H54 (cell line): ENCODE data around the gene IRF2.

Experiments
- DNase-seq: peaks from one replicate; pipeline ENCODE4 v3.0.0; 2011; ENCODE audit warnings: low spot score, mixed read lengths; ENCODE audit not compliant: insufficient read length
- FAIRE-seq: peaks from 3 replicates; lab custom pipeline; 2011; peaks lifted over from hg19 to GRCh38; lab: Jason Lieb, UNC
- POLR2A ChIP-seq: IDR thresholded peaks from 2 replicates; pipeline ENCODE4 v1.6.1; 2011; ENCODE audit warnings: low read depth, mild to moderate bottlenecking, low read length

IRF2 gene

DNA sequence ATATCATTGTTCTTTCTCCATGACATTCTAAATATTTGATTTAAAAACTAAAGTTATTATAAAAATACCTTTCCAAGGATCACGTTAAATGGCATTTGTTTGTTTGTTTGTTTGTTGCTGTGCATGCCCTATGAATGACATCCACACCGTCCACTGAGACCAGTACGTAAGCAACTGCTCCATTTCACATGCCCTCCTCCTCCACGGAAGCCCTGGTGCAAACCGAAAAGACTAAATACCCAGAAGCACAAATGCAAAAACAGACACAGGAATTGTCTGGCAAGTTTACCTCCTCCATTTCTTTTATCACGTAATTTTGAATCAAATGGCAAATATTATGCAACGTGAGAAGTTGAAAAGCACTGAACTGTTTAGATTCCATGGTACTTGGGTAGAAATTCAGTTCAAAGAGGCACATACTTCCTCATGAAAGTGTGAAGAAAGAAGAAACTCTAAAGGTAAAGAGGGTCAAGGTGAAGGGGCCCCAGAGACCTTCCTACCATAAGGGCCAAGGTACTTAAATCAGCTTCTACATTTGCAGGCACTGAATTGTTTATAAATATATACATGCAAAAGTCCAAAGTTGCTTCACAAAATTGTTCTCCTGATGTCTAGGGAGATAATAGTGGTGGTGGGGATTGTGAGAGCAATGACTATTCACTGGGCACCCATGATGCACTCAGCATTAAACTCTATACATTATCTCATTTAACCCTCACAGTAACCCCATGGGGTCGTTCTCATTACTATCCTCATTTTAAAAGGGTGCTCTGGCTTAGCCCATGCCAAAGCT, 23.4 kb downstream of the IRF2 start:
- no peak for TF ChIP-seq POLR2A
- FAIRE-seq (no peak), DNase-seq (no peak)

- FAIRE-seq (no peak), DNase-seq (no peak)
- TF ChIP-seq POLR2A = no peak
Measured at GRCh38 chr4:184450045-184450444, 24.3 kb downstream of the IRF2 start.

DNA sequence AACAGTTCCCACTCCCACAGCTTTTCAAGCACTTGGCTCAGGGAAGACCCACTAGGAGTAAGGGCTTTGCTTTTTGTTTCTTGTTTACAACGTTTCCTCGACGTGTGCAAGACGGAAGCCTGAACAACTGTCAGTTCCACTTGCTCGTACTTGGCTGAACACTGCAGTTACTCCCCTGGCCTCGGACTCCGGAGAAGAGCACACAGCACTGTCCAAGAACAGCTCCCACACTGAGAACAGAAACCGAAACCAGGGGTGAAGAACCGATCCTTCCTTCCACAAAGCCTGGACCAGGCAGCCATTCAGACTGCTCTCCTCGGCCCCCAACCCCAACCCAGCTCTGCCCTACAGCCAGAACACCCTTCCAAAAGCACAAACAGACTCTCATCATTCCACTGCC, 25.5 kb downstream of the IRF2 start:
- TF ChIP-seq POLR2A = no peak
- DNase-seq = peak; percentile 37
- no peak for FAIRE-seq

- FAIRE-seq (no peak), DNase-seq (no peak)
- no peak for TF ChIP-seq POLR2A
Measured at GRCh38 chr4:184448141-184448540, 26.2 kb downstream of the IRF2 start.

GRCh38 chr4:184447664-184448063, 26.7 kb downstream of the IRF2 start:
- FAIRE-seq (no peak), DNase-seq (no peak)
- no peak for TF ChIP-seq POLR2A

- FAIRE-seq (no peak), DNase-seq (no peak)
- no peak for TF ChIP-seq POLR2A
Measured at GRCh38 chr4:184446132-184446658, 28.2 kb downstream of the IRF2 start.

DNA sequence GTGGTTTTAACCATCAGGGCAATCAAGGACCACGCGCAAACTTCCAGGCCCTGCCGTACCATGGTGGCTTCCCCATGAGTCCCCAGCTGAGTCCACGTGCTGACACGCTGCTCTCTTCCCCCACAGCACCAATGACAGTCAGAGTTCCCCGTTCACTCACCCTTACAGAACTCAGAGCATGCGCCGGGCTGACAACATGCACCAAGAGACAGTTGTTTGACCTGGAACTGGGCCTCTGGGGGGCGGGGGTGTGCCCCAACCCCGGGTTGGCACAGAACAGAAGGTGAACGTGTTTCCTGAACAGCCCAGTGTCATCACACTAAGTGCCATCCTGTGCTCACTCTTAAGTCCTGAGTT, 29.4 kb downstream of the IRF2 start:
- DNase-seq (no peak), FAIRE-seq (no peak)
- no peak for TF ChIP-seq POLR2A

GRCh38 chr4:184444215-184444952, 30.0 kb downstream of the IRF2 start:
- no peak for FAIRE-seq
- no peak for DNase-seq
- no peak for TF ChIP-seq POLR2A

- FAIRE-seq = no peak
- no peak for TF ChIP-seq POLR2A
- DNase-seq = no peak
Measured at GRCh38 chr4:184443318-184443717, 31.0 kb downstream of the IRF2 start.

GRCh38 chr4:184442314-184442635, 32.1 kb downstream of the IRF2 start:
- no peak for DNase-seq
- no peak for TF ChIP-seq POLR2A
- FAIRE-seq = no peak

GRCh38 chr4:184441461-184442313, 32.7 kb downstream of the IRF2 start:
- DNase-seq (no peak), FAIRE-seq (no peak)
- no peak for TF ChIP-seq POLR2A

DNA sequence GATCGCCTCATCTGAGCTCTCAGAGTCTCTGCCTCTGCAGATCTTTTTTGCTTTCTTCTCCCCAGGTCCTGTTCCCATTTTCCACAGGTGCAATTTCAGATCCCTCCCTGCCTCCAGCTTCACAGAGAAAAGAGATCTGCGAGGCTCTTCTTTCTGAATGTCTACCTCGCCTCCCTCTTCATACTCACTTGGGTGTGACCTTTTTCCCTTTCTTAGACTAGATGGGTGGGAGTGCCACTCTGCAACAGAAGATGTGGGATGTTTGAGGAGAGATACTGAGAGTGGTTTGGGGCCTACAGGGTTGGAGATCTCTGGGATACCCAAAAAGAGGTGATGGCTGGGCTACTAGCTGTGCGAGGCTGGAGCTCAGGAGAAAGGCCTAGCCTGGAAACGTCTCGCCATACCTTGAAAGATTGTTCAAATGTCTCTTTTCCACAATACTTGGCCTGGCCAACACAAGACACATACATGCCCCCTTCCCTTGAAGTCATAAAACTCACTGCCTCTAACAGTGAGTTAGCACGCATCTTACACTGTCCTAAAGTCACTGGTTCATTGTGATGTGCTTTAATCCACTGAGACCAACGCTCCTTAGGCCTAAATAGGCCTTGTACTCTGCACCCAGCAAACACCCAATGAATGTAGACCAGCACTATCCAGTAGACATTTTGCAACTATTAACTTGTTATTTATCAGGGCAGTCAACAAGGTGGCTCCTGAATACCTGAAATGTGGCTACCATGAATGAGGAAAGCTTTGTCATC, 33.6 kb downstream of the IRF2 start:
- no peak for TF ChIP-seq POLR2A
- FAIRE-seq = no peak

GRCh38 chr4:184439856-184440594, 34.3 kb downstream of the IRF2 start:
- FAIRE-seq = no peak
- no peak for DNase-seq
- TF ChIP-seq POLR2A = no peak

More for the DNA sequence above, 33.6 kb downstream of the IRF2 start:
- DNase-seq = no peak
